B cell (primary cell): ENCODE measurements around the gene KCNK1. TPM values are rescaled to one million over a fixed set of nuclear protein-coding genes. Genes with fewer than 3 reads are reported as not detected.

Experiments used
- ATAC-seq: fragments of 200-7000 bp; cut with Tn5 transposase; one replicate; pipeline ENCODE4 v1.10.0; 2021; ENCODE audit warnings: low read depth, mild to moderate bottlenecking, moderate number of reproducible peaks, moderate library complexity
- CTCF ChIA-PET: fragments of 350-600 bp; sonication (Branson Sonifier 250); formaldehyde crosslinking; loops from one replicate; lab custom pipeline; 2021; ENCODE audit warnings: antibody characterized with exemption, inconsistent platforms; lab: Charles Lee
- POLR2A ChIA-PET: fragments of 350-600 bp; sonication (Branson Sonifier 250); formaldehyde crosslinking; loops from one replicate; lab custom pipeline; 2021; ENCODE audit warnings: antibody characterized with exemption; lab: Charles Lee
- DNase-seq: peaks from one replicate; pipeline ENCODE4 v3.0.0; 2013
- H2AFZ ChIP-seq: 2 replicates; pipeline ENCODE4 v1.6.1; 2012; ENCODE audit warnings: mild to moderate bottlenecking, low read depth, low read length; ENCODE audit not compliant: insufficient read depth, poor library complexity, severe bottlenecking
- H3K27ac ChIP-seq, 2 donors: 1 replicate in 1 of 2; 2 replicates in 1 of 2; pipeline ENCODE4 v1.5.1; 2012 to 2013; ENCODE audit warnings: low read length in 2 of 2, mild to moderate bottlenecking in 2 of 2, moderate library complexity in 1 of 2
- H3K27me3 ChIP-seq, 4 experiments: fragments of 200-600 bp in 1 of 4; sonication (generic) in 1 of 4; replicated peaks in 1 of 4; 1 replicate in 2 of 4; 2 replicates in 2 of 4; pipeline versions ENCODE4 v1.6.1 to v1.7.0; 2013 to 2016; ENCODE audit warnings: low read length in 3 of 4, mild to moderate bottlenecking in 2 of 4, mixed read lengths in 1 of 4, moderate library complexity in 1 of 4; ENCODE audit not compliant: insufficient read depth in 4 of 4, control insufficient read depth in 3 of 4; ENCODE audit errors: control extremely low read depth in 1 of 4
- H3K36me3 ChIP-seq, 2 experiments: replicated peaks in 1 of 2; 1 replicate in 1 of 2; 2 replicates in 1 of 2; pipeline versions ENCODE4 v1.6.1 to v1.7.1; 2013; ENCODE audit warnings: low read length in 1 of 2; ENCODE audit not compliant: insufficient read depth in 2 of 2, control insufficient read depth in 1 of 2; ENCODE audit errors: control extremely low read depth in 1 of 2, extremely low read depth in 1 of 2
- H3K4me1 ChIP-seq, 2 donors: fragments of 200-600 bp in 1 of 2; sonication (generic) in 1 of 2; 1 replicate in 1 of 2; 2 replicates in 1 of 2; pipeline versions ENCODE4 v1.5.1 to v1.6.1; 2013 to 2017; ENCODE audit warnings: low read length in 2 of 2; ENCODE audit not compliant: control insufficient read depth in 2 of 2, insufficient read depth in 2 of 2
- H3K4me2 ChIP-seq: replicated peaks from 2 replicates; pipeline ENCODE3; 2012; ENCODE audit warnings: mild to moderate bottlenecking, low read depth, low read length; ENCODE audit not compliant: poor library complexity, severe bottlenecking
- H3K4me3 ChIP-seq, 5 experiments: fragments of 200-600 bp in 1 of 5; sonication (generic) in 1 of 5; 1 replicate in 3 of 5; 2 replicates in 2 of 5; pipeline versions ENCODE4 v1.5.1 to v1.7.0; 2011 to 2016; ENCODE audit warnings: low read length in 4 of 5, mild to moderate bottlenecking in 4 of 5, low read depth in 2 of 5, control low read depth in 1 of 5, moderate library complexity in 1 of 5; ENCODE audit not compliant: insufficient read depth in 1 of 5; ENCODE audit errors: control extremely low read depth in 1 of 5, extremely low read depth in 1 of 5
- H3K79me2 ChIP-seq: fragments of 200-600 bp; sonication (generic); one replicate; pipeline ENCODE4 v1.6.0; 2016; ENCODE audit warnings: low read length; ENCODE audit not compliant: control insufficient read depth, insufficient read depth
- H3K9ac ChIP-seq: fragments of 200-600 bp; sonication (generic); 2 replicates; pipeline ENCODE4 v1.6.1; 2017; ENCODE audit warnings: mild to moderate bottlenecking, low read length, moderate library complexity
- H3K9me3 ChIP-seq, 3 donors: one replicate each; pipeline versions ENCODE4 v1.6.1 to v1.7.1; 2013; ENCODE audit warnings: low read length in 2 of 3; ENCODE audit not compliant: control insufficient read depth in 2 of 3, insufficient read depth in 1 of 3; ENCODE audit errors: control extremely low read depth in 1 of 3
- H4K20me1 ChIP-seq: 2 replicates; pipeline ENCODE4 v1.6.0; 2012; ENCODE audit warnings: mild to moderate bottlenecking, low read length; ENCODE audit not compliant: insufficient read depth, control insufficient read depth, poor library complexity, severe bottlenecking
- H3K27ac Mint-ChIP-seq: one replicate; pipeline ENCODE4 v1.8.0; 2021; ENCODE audit warnings: mixed read lengths
- H3K27me3 Mint-ChIP-seq: one replicate; pipeline ENCODE4 v1.8.0; 2021; ENCODE audit warnings: mixed read lengths
- H3K4me1 Mint-ChIP-seq: one replicate; pipeline ENCODE4 v1.8.0; 2021; ENCODE audit warnings: mixed read lengths
- H3K4me3 Mint-ChIP-seq: one replicate; pipeline ENCODE4 v1.8.0; 2021; ENCODE audit warnings: mixed read lengths
- H3K9me3 Mint-ChIP-seq: one replicate; pipeline ENCODE4 v1.8.0; 2022; ENCODE audit warnings: mixed read lengths; ENCODE audit not compliant: insufficient read depth
- CTCF ChIP-seq: fragments of 200-600 bp; IDR thresholded peaks from one replicate; pipeline ENCODE4 v1.8.0; 2022; ENCODE audit warnings: antibody characterized with exemption, mild to moderate bottlenecking
- EZH2 ChIP-seq: IDR thresholded peaks from 2 replicates; pipeline ENCODE4 v1.6.1; 2012; ENCODE audit warnings: borderline replicate concordance, low read depth, mild to moderate bottlenecking, moderate library complexity, low read length; ENCODE audit not compliant: insufficient read depth, poor library complexity, severe bottlenecking
- WGBS: methylation state at CpG from one replicate; pipeline ENCODE4 v1.1.5; 2013; ENCODE audit warnings: missing lambda C conversion rate; ENCODE audit not compliant: insufficient coverage; 5-methylcytosine and 5-hydroxymethylcytosine counted together
- intact Hi-C: fragments of 100-400 bp; cut with micrococcal nuclease; formaldehyde crosslinking; loops from one replicate; pipeline ENCODE4 v1.10.0; 2022
- polyA plus RNA-seq: library from polyadenylated mRNA; depleted of rRNA; stranded (reverse); fragments of >200 nt; gene quantifications from 2 replicates; pipeline ENCODE4 v1.2.3, GENCODE V29; 2012
- total RNA-seq, 2 donors: library from RNA; stranded (reverse); fragments of 120-200 nt in 1 of 2; gene quantifications; 1 replicate in 1 of 2; 2 replicates in 1 of 2; pipeline versions ENCODE4 v1.2.3 to v1.2.4, GENCODE V29; 2013 to 2022

KCNK1 gene
- total and polyA plus RNA-seq, 2 donors (not counting 1 experiment from before 2014, with no cell fraction given) = not detected

DNA sequence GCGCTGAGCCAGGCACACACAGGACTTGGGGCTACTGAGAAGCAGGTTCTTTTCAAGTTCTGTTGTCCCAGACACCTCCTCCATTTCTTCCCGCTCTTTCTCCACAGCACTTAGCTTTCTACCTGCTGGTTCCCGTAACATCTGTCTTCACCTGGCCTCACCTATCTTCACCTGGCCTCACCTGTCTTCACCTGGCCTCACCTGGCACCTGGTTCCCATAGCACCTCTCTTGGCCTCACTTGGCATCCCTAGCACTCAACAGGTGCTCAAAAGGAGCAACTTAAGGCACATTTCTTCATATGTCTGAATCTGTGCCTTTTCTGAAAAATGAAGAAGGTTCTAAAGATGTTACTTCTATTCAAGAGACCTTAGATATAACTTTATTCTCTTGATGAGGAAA lies 10.4 kb downstream of the KCNK1 start:
- DNase-seq = no peak
- Histone ChIP-seq H3K4me2 (no peak overlapping the region), H3K9ac (no peak overlapping the region), H2AFZ (no peak overlapping the region), H3K27ac (no peak overlapping the region), H4K20me1 (no peaks in the 10 kb centered on the region), H3K4me3 (no peak overlapping the region), H3K79me2 (no peaks in the 10 kb centered on the region), H3K36me3 (no peaks in the 10 kb centered on the region), H3K4me1 (no peaks in the 10 kb centered on the region), H3K27me3 (no peaks in the 10 kb centered on the region), H3K9me3 (peaks cover 0 to 3% (median 0%) of the 10 kb centered on the region in 3 donors)
- TF ChIP-seq CTCF (no peak), EZH2 (no peak)
- WGBS = 96% methylated on average over 3 of the region's 3 CpGs
- ChIA-PET POLR2A (no interaction called here), CTCF (no interaction called here)
- Mint-ChIP-seq H3K4me1 (no peaks in the 10 kb centered on the region), H3K27ac (no peak overlapping the region), H3K27me3 (peaks cover 14% of the 10 kb centered on the region), H3K9me3 (no peaks in the 10 kb centered on the region), H3K4me3 (no peak overlapping the region)
- no peak for ATAC-seq
- intact Hi-C loops = no loop called here

DNA sequence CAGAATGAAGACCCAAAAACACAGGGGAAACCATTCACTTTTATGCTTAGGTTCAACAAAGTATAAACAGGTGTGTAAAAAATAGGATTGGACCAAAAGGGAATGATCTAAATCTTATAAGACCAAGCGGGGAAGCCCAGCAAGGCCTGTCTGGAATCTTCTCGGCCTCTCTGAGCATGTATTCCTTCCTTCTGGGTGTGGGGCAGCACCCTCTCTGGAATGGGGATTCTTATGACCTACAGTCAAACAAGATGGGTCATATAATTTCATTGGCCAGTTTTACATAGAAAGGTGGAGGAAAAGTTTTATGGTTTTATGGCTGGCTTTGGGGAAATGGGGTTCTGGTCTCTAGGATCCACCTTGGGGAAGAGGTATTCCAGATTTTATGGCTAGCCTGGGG lies 11.2 kb downstream of the KCNK1 start:
- no peak overlapping the region for H3K4me3 Mint-ChIP-seq
- Histone ChIP-seq H3K4me1 (no peaks in the 10 kb centered on the region), H3K79me2 (no peaks in the 10 kb centered on the region), H3K27me3 (no peaks in the 10 kb centered on the region), H3K36me3 (no peaks in the 10 kb centered on the region), H3K9ac (no peak overlapping the region), H3K4me3 (no peak overlapping the region), H4K20me1 (no peaks in the 10 kb centered on the region), H3K9me3 (peaks cover 0 to 6% (median 0%) of the 10 kb centered on the region in 3 donors), H3K27ac (no peak overlapping the region), H3K4me2 (no peak overlapping the region), H2AFZ (no peak overlapping the region)
- TF ChIP-seq CTCF (no peak), EZH2 (no peak)
- no peak for ATAC-seq
- no peak overlapping the region for H3K27ac Mint-ChIP-seq
- no peaks in the 10 kb centered on the region for H3K9me3 Mint-ChIP-seq
- POLR2A ChIA-PET = no interaction called here
- WGBS = 81% methylated on average over 2 of the region's 2 CpGs
- intact Hi-C loops = no loop called here
- no peak for DNase-seq
- CTCF ChIA-PET = no interaction called here
- H3K27me3 Mint-ChIP-seq = peaks cover 14% of the 10 kb centered on the region
- no peaks in the 10 kb centered on the region for H3K4me1 Mint-ChIP-seq
